ENCODE results near the gene ZNF792. TPM values are rescaled to one million over a fixed set of nuclear protein-coding genes. Genes with fewer than 3 reads are reported as not detected.

Gene ZNF792
- polyA plus RNA-seq, 4 donors, result 0.45 to 5.3 (median 1.9) TPM

DNA sequence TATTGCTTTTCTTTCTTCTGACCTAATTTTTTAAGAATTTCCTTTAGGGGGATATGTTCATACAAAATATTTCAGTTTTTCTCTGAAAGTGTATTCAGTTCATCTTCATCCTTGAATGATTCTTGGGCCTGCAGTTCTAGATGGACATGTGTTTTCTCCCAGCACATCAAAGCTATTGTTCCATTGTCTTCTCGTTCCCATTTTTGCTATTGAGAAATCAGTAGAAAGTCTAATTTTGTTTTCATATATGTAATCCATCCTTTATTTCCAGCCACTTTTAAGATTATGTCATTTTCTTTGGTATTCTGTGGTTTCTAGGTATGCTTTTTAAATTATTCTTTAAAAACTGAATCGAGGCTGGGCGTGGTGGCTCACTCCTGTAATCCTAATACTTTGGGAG is 20.3 kb upstream of the ZNF792 start:
- 93 to 97% (median 94%) methylated on average over 3 of the region's 3 CpGs for WGBS, 3 donors
- no peaks in the 10 kb centered on the region for H3K36me3 ChIP-seq (ENCODE audit: control insufficient read depth in 3 of 3, insufficient read depth in 2 of 3, low read depth in 1 of 3, low read length in 3 of 3)
- H3K27me3 ChIP-seq (ENCODE audit: control insufficient read depth in 3 of 3, insufficient read depth in 3 of 3, low read length in 3 of 3), result no peaks in the 10 kb centered on the region
- DNase-seq (no peak), FAIRE-seq (no peak)
- no peaks in the 10 kb centered on the region for H3K4me1 ChIP-seq (ENCODE audit: control insufficient read depth in 3 of 3, insufficient read depth in 2 of 3, low read depth in 1 of 3, low read length in 2 of 3)
- H3K27ac ChIP-seq (ENCODE audit: low read depth in 1 of 3, low read length in 2 of 3), result no peak overlapping the region
- peaks cover 0 to 5% of the 10 kb centered on the region in 2 donors for H3K9me3 ChIP-seq (ENCODE audit: control insufficient read depth in 2 of 2, insufficient read depth in 1 of 2, low read depth in 1 of 2, low read length in 1 of 2)
- no peak overlapping the region for H3K4me3 ChIP-seq (ENCODE audit: low read depth in 1 of 3, low read length in 3 of 3)

DNA sequence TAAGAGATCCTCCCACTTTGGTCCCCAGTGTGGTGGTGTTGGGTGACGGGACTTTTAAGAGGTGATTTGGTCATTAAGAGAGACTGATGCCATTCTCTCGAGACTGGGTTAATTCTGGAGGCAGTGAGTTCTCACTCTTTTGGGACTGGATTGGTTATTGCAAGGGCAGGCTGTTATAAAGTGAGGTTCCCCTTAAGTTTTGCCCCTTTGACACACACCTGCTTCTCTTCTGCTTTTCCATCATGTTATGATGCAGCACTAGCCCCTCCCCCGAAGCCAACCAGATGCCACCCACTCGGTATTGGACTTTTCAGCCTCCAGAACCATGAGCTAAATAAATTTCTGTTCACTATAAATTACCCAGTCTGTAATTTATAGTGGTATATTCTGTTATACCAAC is 19.8 kb upstream of the ZNF792 start:
- 88 to 95% (median 94%) methylated on average over 4 of the region's 4 CpGs for WGBS, 3 donors
- Histone ChIP-seq H3K36me3 (ENCODE audit: control insufficient read depth in 3 of 3, insufficient read depth in 2 of 3, low read depth in 1 of 3, low read length in 3 of 3) (no peaks in the 10 kb centered on the region), H3K27me3 (ENCODE audit: control insufficient read depth in 3 of 3, insufficient read depth in 3 of 3, low read length in 3 of 3) (no peaks in the 10 kb centered on the region), H3K27ac (ENCODE audit: low read depth in 1 of 3, low read length in 2 of 3) (no peak overlapping the region), H3K4me1 (ENCODE audit: control insufficient read depth in 3 of 3, insufficient read depth in 2 of 3, low read depth in 1 of 3, low read length in 2 of 3) (no peaks in the 10 kb centered on the region), H3K9me3 (ENCODE audit: control insufficient read depth in 2 of 2, insufficient read depth in 1 of 2, low read depth in 1 of 2, low read length in 1 of 2) (peaks cover 0 to 5% of the 10 kb centered on the region in 2 donors), H3K4me3 (ENCODE audit: low read depth in 1 of 3, low read length in 3 of 3) (no peak overlapping the region)
- no peak for FAIRE-seq
- DNase-seq, result no peak

DNA sequence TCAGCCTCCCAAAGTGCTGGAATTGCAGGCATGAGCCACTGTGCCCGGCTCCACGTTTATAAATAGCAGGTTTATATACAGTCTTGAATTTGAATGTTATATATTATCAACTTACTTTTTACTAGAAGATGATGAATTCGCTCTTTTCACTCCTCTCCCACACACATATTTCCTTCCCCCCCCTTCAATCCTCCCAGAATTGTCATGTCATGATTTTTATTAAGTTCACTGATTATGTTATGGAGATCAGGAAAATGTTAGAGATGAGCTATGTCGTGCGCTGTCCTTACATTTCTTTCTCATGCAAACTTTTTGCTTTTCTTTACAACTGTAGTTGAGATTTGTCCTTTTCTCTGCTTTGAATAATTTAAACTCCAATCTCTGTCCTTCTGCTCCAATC is 18.2 kb upstream of the ZNF792 start:
- H3K9me3 ChIP-seq (ENCODE audit: control insufficient read depth in 2 of 2, insufficient read depth in 1 of 2, low read depth in 1 of 2, low read length in 1 of 2), result peaks cover 0 to 8% of the 10 kb centered on the region in 2 donors
- no peak for FAIRE-seq
- no peak overlapping the region for H3K4me3 ChIP-seq (ENCODE audit: low read depth in 1 of 3, low read length in 3 of 3)
- H3K27me3 ChIP-seq (ENCODE audit: control insufficient read depth in 3 of 3, insufficient read depth in 3 of 3, low read length in 3 of 3), result no peaks in the 10 kb centered on the region
- H3K36me3 ChIP-seq (ENCODE audit: control insufficient read depth in 3 of 3, insufficient read depth in 2 of 3, low read depth in 1 of 3, low read length in 3 of 3), result no peaks in the 10 kb centered on the region
- 76 to 80% (median 78%) methylated on average over 5 of the region's 5 CpGs for WGBS, 3 donors
- H3K4me1 ChIP-seq (ENCODE audit: control insufficient read depth in 3 of 3, insufficient read depth in 2 of 3, low read depth in 1 of 3, low read length in 2 of 3), result no peaks in the 10 kb centered on the region
- DNase-seq, result no peak
- no peak overlapping the region for H3K27ac ChIP-seq (ENCODE audit: low read depth in 1 of 3, low read length in 2 of 3)

DNA sequence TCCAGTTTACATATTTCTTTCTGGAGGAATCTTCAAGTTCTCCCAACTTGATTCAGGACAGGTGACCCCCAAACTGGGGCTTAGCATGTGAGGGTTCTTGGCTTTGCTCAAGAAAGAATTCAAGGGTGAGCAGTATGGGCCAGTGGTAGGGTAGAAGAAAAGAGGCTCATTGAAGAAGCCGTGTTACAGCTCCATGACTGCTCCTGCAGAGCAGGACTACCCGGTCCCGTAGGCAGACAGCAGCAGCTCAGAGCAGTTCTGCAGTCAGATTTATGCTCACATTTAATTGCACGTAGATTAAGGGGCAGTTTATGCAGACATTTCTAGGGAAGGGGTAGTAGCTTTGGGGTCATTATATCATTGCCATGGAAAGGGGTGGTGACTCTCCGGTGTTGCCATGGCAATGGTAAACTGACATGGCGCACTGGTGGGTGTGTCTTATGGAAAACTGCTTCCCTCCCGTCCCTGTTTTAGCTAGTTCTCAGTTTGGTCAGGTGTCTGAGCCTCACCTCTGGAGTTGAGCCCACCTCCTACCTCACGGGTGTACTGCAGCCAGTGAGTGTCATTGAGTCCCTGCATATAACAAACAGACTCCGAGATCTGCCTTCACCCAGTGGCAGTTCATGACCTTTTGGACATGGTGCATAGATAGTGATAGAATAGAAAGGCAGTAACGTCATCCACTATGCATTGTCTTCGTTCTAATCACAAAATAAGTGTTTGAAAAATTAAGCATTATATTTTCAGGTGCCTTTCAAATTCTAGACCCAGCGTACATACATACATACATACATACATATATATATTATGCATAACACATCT is 16.0 kb upstream of the ZNF792 start:
- FAIRE-seq (no peak), DNase-seq (no peak)
- no peaks in the 10 kb centered on the region for H3K4me1 ChIP-seq (ENCODE audit: control insufficient read depth in 3 of 3, insufficient read depth in 2 of 3, low read depth in 1 of 3, low read length in 2 of 3)
- peaks cover 3 to 21% of the 10 kb centered on the region in 2 donors for H3K9me3 ChIP-seq (ENCODE audit: control insufficient read depth in 2 of 2, insufficient read depth in 1 of 2, low read depth in 1 of 2, low read length in 1 of 2)
- H3K27ac ChIP-seq (ENCODE audit: low read depth in 1 of 3, low read length in 2 of 3), result no peak overlapping the region
- 89 to 91% (median 90%) methylated on average over 12 of the region's 12 CpGs for WGBS, 3 donors
- no peaks in the 10 kb centered on the region for H3K36me3 ChIP-seq (ENCODE audit: control insufficient read depth in 3 of 3, insufficient read depth in 2 of 3, low read depth in 1 of 3, low read length in 3 of 3)
- no peaks in the 10 kb centered on the region for H3K27me3 ChIP-seq (ENCODE audit: control insufficient read depth in 3 of 3, insufficient read depth in 3 of 3, low read length in 3 of 3)
- no peak overlapping the region for H3K4me3 ChIP-seq (ENCODE audit: low read depth in 1 of 3, low read length in 3 of 3)

DNA sequence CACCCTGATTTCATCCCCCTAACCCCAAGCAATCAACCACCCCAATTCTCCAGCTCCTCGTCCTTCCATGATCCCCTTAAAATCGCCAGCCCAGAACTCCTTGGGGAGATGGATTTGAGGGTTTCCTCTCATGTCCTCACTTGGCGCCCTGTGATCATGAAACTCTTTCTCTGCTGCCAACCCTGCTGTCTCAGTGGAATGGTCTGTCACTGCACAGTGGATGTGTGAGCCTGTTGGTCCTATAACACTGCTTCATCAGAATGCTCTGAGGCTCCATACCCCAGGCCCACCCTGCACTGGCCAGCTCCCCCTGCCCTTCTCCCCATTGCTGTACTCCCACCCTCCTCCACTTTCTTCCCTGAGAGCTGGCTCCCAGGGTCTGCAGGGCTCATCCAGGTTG is 12.6 kb upstream of the ZNF792 start:
- Histone ChIP-seq H3K4me1 (ENCODE audit: control insufficient read depth in 3 of 3, insufficient read depth in 2 of 3, low read depth in 1 of 3, low read length in 2 of 3) (peaks cover 0 to 8% (median 0%) of the 10 kb centered on the region in 3 donors), H3K4me3 (ENCODE audit: low read depth in 1 of 3, low read length in 3 of 3) (no peak overlapping the region), H3K27me3 (ENCODE audit: control insufficient read depth in 3 of 3, insufficient read depth in 3 of 3, low read length in 3 of 3) (no peaks in the 10 kb centered on the region), H3K36me3 (ENCODE audit: control insufficient read depth in 3 of 3, insufficient read depth in 2 of 3, low read depth in 1 of 3, low read length in 3 of 3) (no peaks in the 10 kb centered on the region), H3K27ac (ENCODE audit: low read depth in 1 of 3, low read length in 2 of 3) (no peak overlapping the region), H3K9me3 (ENCODE audit: control insufficient read depth in 2 of 2, insufficient read depth in 1 of 2, low read depth in 1 of 2, low read length in 1 of 2) (peaks cover 3 to 26% of the 10 kb centered on the region in 2 donors)
- 77 to 97% (median 90%) methylated on average over 3 of the region's 3 CpGs for WGBS, 3 donors
- DNase-seq (no peak), FAIRE-seq (no peak)

DNA sequence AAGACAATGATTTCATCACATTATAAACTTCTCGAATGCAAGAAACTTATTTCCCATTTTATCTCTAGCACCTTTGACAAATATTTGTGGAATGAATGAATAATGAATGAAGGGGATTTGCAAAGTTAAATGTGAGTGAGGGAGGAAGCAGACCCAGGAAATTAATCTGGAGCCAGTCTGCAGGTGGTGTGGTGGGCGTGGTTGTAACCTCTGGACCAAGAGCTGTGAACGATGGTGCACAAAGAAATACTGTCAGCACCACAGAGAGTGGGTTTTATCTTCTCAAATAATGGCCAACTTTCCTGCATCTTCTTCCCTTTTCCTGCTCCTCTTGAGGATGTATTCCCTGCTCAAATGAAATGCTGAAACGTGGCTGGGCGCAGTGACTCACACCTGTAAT is 11.0 kb upstream of the ZNF792 start:
- Histone ChIP-seq H3K4me3 (ENCODE audit: low read depth in 1 of 3, low read length in 3 of 3) (no peak overlapping the region), H3K9me3 (ENCODE audit: control insufficient read depth in 2 of 2, insufficient read depth in 1 of 2, low read depth in 1 of 2, low read length in 1 of 2) (peaks cover 3 to 35% of the 10 kb centered on the region in 2 donors), H3K4me1 (ENCODE audit: control insufficient read depth in 3 of 3, insufficient read depth in 2 of 3, low read depth in 1 of 3, low read length in 2 of 3) (peaks cover 0 to 8% (median 0%) of the 10 kb centered on the region in 3 donors), H3K27ac (ENCODE audit: low read depth in 1 of 3, low read length in 2 of 3) (no peak overlapping the region), H3K36me3 (ENCODE audit: control insufficient read depth in 3 of 3, insufficient read depth in 2 of 3, low read depth in 1 of 3, low read length in 3 of 3) (no peaks in the 10 kb centered on the region), H3K27me3 (ENCODE audit: control insufficient read depth in 3 of 3, insufficient read depth in 3 of 3, low read length in 3 of 3) (no peaks in the 10 kb centered on the region)
- WGBS, 3 donors, result 17 to 52% (median 34%) methylated on average over 5 of the region's 5 CpGs
- DNase-seq, result peak; percentile 59 to 64
- no peak for FAIRE-seq

DNA sequence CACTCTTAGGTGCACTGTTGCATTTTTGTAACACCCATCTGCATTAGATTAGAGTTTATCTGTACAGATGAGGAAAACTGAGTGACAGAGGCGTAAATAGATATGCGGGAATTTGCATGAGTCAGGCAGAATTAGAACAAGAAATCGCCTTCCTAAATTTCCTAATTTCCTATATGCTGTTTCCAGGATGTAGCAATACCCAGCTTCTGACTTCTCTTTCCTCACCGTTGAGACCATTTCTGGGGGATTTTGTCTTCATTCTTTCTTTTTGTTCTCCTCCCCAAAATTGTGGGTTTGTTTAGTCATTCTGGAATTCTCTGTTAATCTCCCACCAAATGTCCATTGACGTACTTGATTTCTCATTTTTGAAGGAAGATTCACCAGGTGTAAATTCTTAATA is 10.6 kb upstream of the ZNF792 start:
- H3K36me3 ChIP-seq (ENCODE audit: control insufficient read depth in 3 of 3, insufficient read depth in 2 of 3, low read depth in 1 of 3, low read length in 3 of 3), result no peaks in the 10 kb centered on the region
- H3K27ac ChIP-seq (ENCODE audit: low read depth in 1 of 3, low read length in 2 of 3), result no peak overlapping the region
- H3K4me1 ChIP-seq (ENCODE audit: control insufficient read depth in 3 of 3, insufficient read depth in 2 of 3, low read depth in 1 of 3, low read length in 2 of 3), result peaks cover 0 to 8% (median 0%) of the 10 kb centered on the region in 3 donors
- WGBS, 3 donors, result 47 to 64% (median 58%) methylated on average over 5 of the region's 5 CpGs
- H3K4me3 ChIP-seq (ENCODE audit: low read depth in 1 of 3, low read length in 3 of 3), result no peak overlapping the region
- DNase-seq, result no peak
- no peaks in the 10 kb centered on the region for H3K27me3 ChIP-seq (ENCODE audit: control insufficient read depth in 3 of 3, insufficient read depth in 3 of 3, low read length in 3 of 3)
- FAIRE-seq, result no peak
- H3K9me3 ChIP-seq (ENCODE audit: control insufficient read depth in 2 of 2, insufficient read depth in 1 of 2, low read depth in 1 of 2, low read length in 1 of 2), result peaks cover 3 to 34% of the 10 kb centered on the region in 2 donors

DNA sequence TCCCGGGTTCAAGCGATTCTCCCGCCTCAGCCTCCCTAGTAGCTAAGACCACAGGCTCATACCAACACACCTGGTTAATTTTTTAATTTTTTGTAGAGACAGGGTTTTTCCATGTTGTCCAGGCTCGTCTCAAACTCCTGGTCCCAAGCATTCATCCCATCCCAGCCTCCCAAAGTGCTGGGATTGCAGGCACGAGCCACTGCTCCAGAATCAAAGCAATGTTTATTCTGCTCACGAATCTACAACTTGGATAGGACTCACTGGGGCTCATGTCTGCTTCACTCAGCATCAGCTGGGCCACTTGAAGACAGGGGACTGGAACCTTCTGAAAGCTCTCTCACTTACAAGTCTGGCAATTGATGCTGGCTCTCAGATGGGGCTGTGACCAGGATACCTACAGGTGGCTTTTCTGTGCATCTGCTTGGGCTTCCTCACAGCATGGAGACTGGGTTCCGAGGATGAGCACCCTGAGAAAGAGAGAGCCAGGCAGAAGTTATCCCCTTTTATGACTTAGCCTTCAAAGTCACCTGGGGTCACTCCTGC is 8.2 kb upstream of the ZNF792 start:
- Histone ChIP-seq H3K4me3 (ENCODE audit: low read depth in 1 of 3, low read length in 3 of 3) (no peak overlapping the region), H3K36me3 (ENCODE audit: control insufficient read depth in 3 of 3, insufficient read depth in 2 of 3, low read depth in 1 of 3, low read length in 3 of 3) (no peaks in the 10 kb centered on the region), H3K9me3 (ENCODE audit: control insufficient read depth in 2 of 2, insufficient read depth in 1 of 2, low read depth in 1 of 2, low read length in 1 of 2) (peaks cover 3 to 45% of the 10 kb centered on the region in 2 donors), H3K27ac (ENCODE audit: low read depth in 1 of 3, low read length in 2 of 3) (no peak overlapping the region), H3K4me1 (ENCODE audit: control insufficient read depth in 3 of 3, insufficient read depth in 2 of 3, low read depth in 1 of 3, low read length in 2 of 3) (peaks cover 0 to 8% (median 0%) of the 10 kb centered on the region in 3 donors), H3K27me3 (ENCODE audit: control insufficient read depth in 3 of 3, insufficient read depth in 3 of 3, low read length in 3 of 3) (no peaks in the 10 kb centered on the region)
- DNase-seq (no peak), FAIRE-seq (no peak)
- 84 to 88% (median 86%) methylated on average over 7 of the region's 7 CpGs for WGBS, 3 donors
